HG03342 (cell line): ENCODE measurements around the gene OR8G5.
"Not testable (repeated sequence)": the region's sequence is repeated elsewhere in the genome, so short reads cannot be mapped to it uniquely, and the experiment has no call there.

Source experiments
- ATAC-seq: cut with Tn5 transposase; IDR thresholded peaks from one replicate; pipeline ENCODE4 v1.9.1; 2021; ENCODE audit warnings: mild to moderate bottlenecking, moderate library complexity; ENCODE audit not compliant: unreplicated experiment

OR8G5 gene

GRCh38 chr11:124256076-124256475 is at the start of gene OR8G5:
TSS of gene OR8G5 (plus strand) at chr11:124256376. CDS start at chr11:124264932, 8,556 bp downstream.
- ATAC-seq, result no peak

- ATAC-seq, result no peak
These were observed 48.9 kb upstream of the OR8G5 start for GRCh38 chr11:124207102-124207792.

- ATAC-seq, result no peak
These were observed 46.3 kb upstream of the OR8G5 start for GRCh38 chr11:124209824-124210357.

- no peak for ATAC-seq
These were observed 45.8 kb upstream of the OR8G5 start for GRCh38 chr11:124210421-124210820.

GRCh38 chr11:124211321-124211720 is 44.9 kb upstream of the OR8G5 start:
- no peak for ATAC-seq

GRCh38 chr11:124214027-124214426 is 42.1 kb upstream of the OR8G5 start:
- ATAC-seq, result no peak

GRCh38 chr11:124219126-124219525 is 37.0 kb upstream of the OR8G5 start:
- ATAC-seq, result no peak

- no peak for ATAC-seq
These were observed 33.8 kb upstream of the OR8G5 start for GRCh38 chr11:124222407-124222806.

- not testable (repeated sequence) for ATAC-seq
These were observed 31.4 kb upstream of the OR8G5 start for GRCh38 chr11:124224618-124225423.

- no peak for ATAC-seq
These were observed 30.7 kb upstream of the OR8G5 start for GRCh38 chr11:124225471-124225870.

- no peak for ATAC-seq
These were observed 22.8 kb upstream of the OR8G5 start for GRCh38 chr11:124233376-124233775.

GRCh38 chr11:124238512-124238911 is 17.7 kb upstream of the OR8G5 start:
- no peak for ATAC-seq

- ATAC-seq, result no peak
These were observed 15.4 kb upstream of the OR8G5 start, which contains the start of gene OR8G1 for GRCh38 chr11:124240621-124241397. TSS of gene OR8G1 (plus strand) at chr11:124241095. CDS start at chr11:124249676, 8,581 bp downstream.

GRCh38 chr11:124249869-124250268 is 6.3 kb upstream of the OR8G5 start:
- ATAC-seq, result not testable (repeated sequence)

GRCh38 chr11:124265041-124265440 is 8.9 kb downstream of the OR8G5 start:
- ATAC-seq, result not testable (repeated sequence)

- ATAC-seq, result not testable (repeated sequence)
These were observed 14.7 kb downstream of the OR8G5 start for GRCh38 chr11:124270886-124271285.

- no peak for ATAC-seq
These were observed 17.8 kb downstream of the OR8G5 start for GRCh38 chr11:124274000-124274399.

- no peak for ATAC-seq
These were observed 19.9 kb downstream of the OR8G5 start for GRCh38 chr11:124276081-124276480.

GRCh38 chr11:124277207-124277606 is 21.0 kb downstream of the OR8G5 start:
- ATAC-seq, result no peak

- ATAC-seq, result no peak
These were observed 21.6 kb downstream of the OR8G5 start for GRCh38 chr11:124277804-124278203.

- no peak for ATAC-seq
These were observed 22.1 kb downstream of the OR8G5 start for GRCh38 chr11:124278261-124278660.
